Esophagus mucosa (tissue), 1 donor: ENCODE results near the gene CEP85. TPM values are rescaled to one million over a fixed set of nuclear protein-coding genes. Genes with fewer than 3 reads are reported as not detected.
A peak's percentile ranks its signal among the peaks of the same experiment; 100 is the strongest.
"Not testable (repeated sequence)": the region's sequence is repeated elsewhere in the genome, so short reads cannot be mapped to it uniquely, and the experiment has no call there.

Experiments used
- ATAC-seq: fragments of 200-7000 bp; cut with Tn5 transposase; one replicate; pipeline ENCODE4 v1.9.1; 2020
- total RNA-seq: library from RNA; stranded (reverse); gene quantifications from one replicate; pipeline ENCODE4 v1.2.4, GENCODE V29; 2023
- donor health status: DM: yes; HTN: yes; CAD: no.

The CEP85 gene
- total RNA-seq, 1 donor from 2014 or later, result 8.7 TPM

DNA sequence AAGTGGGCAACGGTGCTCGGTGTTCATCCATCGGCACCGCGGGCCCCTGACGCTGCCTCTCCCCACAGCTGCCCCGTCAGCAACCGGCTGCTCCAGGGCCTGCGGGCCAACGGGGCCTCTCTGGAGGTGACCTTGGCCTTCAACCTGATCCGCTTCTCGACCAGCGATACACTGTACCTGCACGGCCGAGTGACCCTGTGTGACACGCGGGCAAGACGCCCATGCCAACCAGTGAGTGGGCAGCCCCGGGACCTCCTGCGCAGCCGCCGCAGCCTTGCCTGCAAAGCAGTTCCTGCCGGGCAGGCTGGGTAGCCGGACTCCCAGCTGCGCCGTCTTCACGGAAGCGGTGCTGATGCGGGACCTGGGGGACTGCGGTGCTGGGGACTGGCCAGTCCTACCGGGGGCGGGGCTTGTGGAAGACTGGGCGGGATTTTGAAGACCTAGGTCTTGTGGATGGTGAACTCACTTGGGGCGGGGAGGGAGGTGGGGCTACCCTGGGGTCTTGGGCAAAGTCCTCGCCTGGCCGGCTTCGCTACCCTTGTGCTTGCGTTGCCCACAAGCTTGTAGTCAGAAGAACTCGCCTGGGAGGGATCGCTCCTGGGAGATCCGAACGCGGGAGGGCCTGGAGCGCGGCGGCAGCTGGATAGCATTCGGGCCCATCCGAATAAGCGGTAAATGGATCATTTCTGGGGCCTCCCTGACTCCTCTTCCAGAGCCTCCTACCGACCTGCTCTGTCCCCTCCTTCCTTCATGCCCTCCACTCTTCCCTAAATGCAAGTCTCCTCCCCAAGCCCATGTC lies 8.8 kb upstream of the CEP85 start:
- peak; percentile 29 for ATAC-seq

- not testable (repeated sequence) for ATAC-seq
These were observed 3.3 kb upstream of the CEP85 start for GRCh38 chr1:26230682-26231081.

DNA sequence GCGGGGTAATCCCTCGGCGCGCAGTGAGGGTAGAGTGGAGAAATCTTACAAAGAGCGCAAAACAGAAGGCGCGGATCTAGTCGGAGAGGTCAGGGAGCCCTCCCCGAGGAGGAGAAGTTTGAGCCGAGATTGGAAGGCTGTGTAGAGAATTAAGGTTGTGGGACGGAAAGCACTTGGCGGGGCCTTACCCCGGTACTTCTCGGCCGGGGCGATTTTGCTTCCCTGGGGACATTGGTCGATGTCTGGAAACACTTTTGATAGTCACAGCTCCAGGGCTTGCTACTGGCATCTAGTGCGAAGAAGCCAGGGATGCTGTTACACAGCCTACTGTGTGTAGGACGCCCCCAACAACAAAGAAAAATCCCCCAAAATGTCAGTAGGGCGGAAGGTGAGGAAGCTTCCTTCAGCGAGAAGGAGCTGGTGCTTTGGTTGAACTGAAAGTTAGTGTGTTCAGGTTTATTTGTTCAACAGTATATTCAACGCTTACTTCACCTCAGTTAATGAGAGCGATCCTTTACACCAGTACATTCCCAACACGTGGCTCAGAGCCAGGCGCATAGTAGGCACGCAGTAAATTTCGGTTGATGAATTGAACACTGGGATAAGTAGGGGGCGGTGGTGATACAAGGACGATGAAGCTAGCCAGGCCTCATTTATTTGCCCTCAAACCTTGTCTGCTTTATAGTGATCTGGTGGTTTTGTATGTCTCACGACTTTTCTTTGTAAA lies 807 bp downstream of the CEP85 start:
- no peak for ATAC-seq

GRCh38 chr1:26237230-26237966 lies 3.4 kb downstream of the CEP85 start:
- ATAC-seq, result no peak

- no peak for ATAC-seq
These were observed 5.9 kb downstream of the CEP85 start for GRCh38 chr1:26239936-26240335.

GRCh38 chr1:26252718-26253117 lies 18.7 kb downstream of the CEP85 start:
- ATAC-seq, result no peak

GRCh38 chr1:26254404-26254803 lies 20.4 kb downstream of the CEP85 start:
- ATAC-seq, result no peak

- no peak for ATAC-seq
These were observed 23.2 kb downstream of the CEP85 start for GRCh38 chr1:26257222-26257621.

DNA sequence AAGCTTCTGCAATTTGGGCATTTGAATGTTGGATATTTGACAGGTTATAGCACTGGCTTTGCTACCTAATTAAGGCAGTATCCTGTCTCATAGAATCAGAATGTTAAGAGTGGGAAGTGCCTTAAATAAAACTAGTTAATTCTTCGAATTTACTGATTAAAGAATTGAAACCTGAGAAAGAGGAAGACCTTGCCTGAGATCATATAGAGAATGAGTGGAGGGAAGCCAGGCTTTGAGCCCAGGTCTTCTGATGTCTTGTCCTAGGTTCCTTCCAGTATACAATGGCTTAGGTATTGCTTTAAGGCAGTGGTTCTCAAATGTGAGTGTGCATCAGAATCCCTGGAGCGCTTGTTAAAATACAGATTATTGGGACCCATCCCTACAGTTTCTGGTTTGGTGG lies 25.0 kb downstream of the CEP85 start:
- no peak for ATAC-seq

GRCh38 chr1:26259578-26259977 lies 25.6 kb downstream of the CEP85 start:
- no peak for ATAC-seq

GRCh38 chr1:26263212-26263611 lies 29.2 kb downstream of the CEP85 start:
- no peak for ATAC-seq

GRCh38 chr1:26265405-26265804 lies 31.4 kb downstream of the CEP85 start:
- ATAC-seq, result no peak

- peak; percentile 33 for ATAC-seq
These were observed 34.5 kb downstream of the CEP85 start for GRCh38 chr1:26268290-26269197.

- ATAC-seq, result no peak
These were observed 35.2 kb downstream of the CEP85 start for GRCh38 chr1:26269198-26269550.

DNA sequence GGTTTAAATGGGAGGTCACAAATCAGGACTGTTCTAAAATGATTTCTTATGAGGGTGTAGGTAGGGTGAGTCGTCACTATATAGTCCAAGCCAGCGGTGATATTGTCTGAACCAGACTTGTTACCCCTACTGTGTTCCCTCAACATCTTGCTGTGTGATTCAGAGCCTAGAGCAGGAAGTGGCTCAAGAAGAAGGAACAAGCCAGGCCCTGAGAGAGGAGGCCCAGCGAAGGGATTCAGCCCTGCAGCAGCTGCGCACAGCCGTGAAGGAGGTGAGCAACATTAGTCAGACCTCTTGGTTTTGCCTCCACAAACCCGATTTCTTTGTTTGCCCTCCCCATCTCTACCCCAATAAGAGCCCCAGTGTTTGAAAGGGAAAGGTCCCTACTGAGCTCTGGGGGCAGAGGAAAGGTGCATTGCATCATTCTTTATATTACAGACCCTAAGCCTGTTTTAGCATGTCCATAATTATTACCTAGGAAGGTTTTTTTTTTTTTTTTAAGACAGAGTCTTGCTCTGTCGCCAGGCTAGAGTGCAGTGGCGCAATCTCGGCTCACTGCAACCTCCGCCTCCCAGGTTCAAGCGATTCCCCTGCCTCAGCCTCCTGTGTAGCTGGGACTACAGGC lies 40.9 kb downstream of the CEP85 start:
- peak; percentile 13 for ATAC-seq

DNA sequence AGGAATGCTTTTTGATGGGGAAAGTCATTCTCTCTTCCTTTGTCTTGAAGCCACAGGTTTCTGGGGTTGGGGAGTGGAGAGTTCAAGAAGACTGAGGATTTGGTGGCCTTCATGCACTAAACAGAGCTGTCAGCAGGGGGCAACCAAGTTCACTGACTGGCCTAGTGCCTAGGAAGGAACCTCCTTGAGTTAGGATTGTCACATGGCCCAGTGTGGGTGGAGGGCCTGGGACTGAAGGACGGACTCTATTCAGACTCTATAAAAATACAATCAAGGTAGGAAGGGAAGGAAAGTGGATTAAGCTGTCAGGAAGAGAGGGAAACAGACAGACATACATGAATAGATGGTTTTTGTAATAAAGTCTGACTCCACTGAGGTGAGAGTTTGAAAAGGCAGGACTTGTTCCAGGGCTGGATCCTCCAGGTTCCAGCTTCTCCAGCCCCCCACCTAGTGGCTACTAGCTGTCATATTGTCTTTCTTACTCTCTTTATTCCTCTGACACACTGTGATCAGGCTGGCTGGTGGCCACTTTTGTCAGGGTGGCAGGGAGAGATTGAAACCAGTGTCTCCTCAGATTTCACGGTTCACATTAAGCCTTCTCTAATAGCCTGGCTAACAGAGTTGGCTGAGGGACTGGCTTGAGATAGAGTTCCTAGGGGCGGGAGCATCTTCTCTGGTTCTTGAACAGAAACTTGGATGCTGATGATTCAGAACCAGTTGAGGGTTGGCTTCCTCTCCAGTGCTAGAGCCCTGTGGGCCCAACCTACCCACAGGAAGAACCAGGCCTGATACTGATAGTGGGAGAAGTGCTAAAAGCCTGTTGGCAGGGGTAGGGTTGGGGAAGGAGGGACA lies 41.8 kb downstream of the CEP85 start:
- ATAC-seq, result peak; percentile 74

DNA sequence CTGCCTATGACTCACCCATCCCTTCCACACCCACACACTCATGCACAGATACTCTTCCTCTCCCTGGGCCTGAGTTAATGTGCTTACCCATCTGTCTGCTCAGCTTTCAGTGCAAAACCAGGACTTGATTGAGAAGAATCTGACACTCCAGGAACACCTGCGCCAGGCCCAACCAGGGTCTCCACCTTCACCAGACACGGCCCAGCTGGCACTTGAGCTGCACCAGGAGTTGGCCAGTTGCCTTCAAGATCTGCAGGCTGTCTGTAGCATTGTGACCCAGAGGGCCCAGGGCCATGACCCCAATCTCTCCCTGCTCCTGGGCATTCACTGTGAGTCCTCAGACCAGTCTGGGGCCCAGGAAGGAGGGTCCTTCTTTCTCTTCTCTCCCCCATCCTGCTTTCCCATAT lies 42.4 kb downstream of the CEP85 start:
- ATAC-seq, result no peak

DNA sequence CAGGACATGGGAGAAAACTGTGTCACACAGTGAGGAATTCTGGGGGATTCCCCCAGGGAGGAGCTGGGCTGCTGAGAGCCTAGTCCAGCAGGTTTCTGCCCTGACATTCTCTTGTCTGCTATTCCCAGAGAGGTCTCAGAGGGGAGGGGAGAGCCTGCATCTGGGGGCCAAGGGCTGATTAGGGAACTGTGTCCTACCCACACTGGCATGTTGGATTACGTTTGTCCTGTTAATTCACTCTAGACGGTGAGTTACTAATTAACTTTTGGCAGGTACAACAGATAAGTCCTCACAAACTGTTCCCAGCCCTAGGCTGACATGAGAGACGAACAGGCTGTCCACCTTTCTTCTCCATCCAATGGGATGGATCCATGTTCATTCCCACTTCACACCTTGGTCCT lies 43.3 kb downstream of the CEP85 start:
- ATAC-seq, result no peak

DNA sequence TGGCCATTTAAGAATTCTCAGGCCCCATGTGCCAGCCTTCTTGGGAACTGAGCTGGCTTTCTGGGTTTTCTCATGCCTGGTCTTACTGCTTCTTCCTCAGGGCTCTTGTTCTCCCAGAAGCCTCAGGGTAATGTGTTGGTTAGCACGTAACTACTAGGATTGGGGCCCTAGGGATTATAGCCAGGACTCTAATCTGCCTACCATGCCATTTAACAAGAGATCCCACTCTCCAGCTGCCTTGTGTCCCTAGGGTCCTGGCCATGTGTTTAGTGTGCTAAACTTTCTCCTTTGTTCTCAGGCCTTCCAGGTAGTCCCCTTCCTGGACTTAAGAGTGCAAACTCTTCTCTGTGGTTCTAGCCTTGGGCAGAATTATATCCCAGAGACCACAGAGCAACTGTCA lies 43.7 kb downstream of the CEP85 start:
- no peak for ATAC-seq

GRCh38 chr1:26278303-26278702 lies 44.3 kb downstream of the CEP85 start:
- peak; percentile 44 for ATAC-seq
